Measurements from ENCODE around the gene ABHD8. TPM values are rescaled to one million over a fixed set of nuclear protein-coding genes. Genes with fewer than 3 reads are reported as not detected.

ABHD8 gene
- total RNA-seq, 2 donors from 2014 or later: 20.1 to 21.6 TPM

- Histone ChIP-seq H3K9me3 (no peaks in the 10 kb centered on the region), H3K36me3 (peaks cover 0 to 11% of the 10 kb centered on the region in 2 donors), H3K27me3 (replicated peaks; ENCODE audit: insufficient read depth) (no peaks in the 10 kb centered on the region), H3K4me1 (replicated peaks) (no peaks in the 10 kb centered on the region), H3K27ac (no peak overlapping the region), H3K4me3 (no peak overlapping the region)
- WGBS: 68% methylated on average over 14 of the region's 19 CpGs
- DNase-seq (ENCODE audit: low spot score): no peak
- TF ChIP-seq, protein P1, sequence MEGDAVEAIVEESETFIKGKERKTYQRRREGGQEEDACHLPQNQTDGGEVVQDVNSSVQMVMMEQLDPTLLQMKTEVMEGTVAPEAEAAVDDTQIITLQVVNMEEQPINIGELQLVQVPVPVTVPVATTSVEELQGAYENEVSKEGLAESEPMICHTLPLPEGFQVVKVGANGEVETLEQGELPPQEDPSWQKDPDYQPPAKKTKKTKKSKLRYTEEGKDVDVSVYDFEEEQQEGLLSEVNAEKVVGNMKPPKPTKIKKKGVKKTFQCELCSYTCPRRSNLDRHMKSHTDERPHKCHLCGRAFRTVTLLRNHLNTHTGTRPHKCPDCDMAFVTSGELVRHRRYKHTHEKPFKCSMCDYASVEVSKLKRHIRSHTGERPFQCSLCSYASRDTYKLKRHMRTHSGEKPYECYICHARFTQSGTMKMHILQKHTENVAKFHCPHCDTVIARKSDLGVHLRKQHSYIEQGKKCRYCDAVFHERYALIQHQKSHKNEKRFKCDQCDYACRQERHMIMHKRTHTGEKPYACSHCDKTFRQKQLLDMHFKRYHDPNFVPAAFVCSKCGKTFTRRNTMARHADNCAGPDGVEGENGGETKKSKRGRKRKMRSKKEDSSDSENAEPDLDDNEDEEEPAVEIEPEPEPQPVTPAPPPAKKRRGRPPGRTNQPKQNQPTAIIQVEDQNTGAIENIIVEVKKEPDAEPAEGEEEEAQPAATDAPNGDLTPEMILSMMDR (IDR thresholded peaks at IDR 0.05): no peak
- TF ChIP-seq POLR2A (IDR thresholded peaks at IDR 0.05): no peak
- intact Hi-C loops (cut with DNase I): no loop called here
These were observed 18.6 kb upstream of the ABHD8 start for GRCh38 chr19:17321655-17322489.

GRCh38 chr19:17320435-17320834 lies 17.2 kb upstream of the ABHD8 start:
- Histone ChIP-seq H3K27me3 (replicated peaks; ENCODE audit: insufficient read depth) (no peaks in the 10 kb centered on the region), H3K9me3 (no peaks in the 10 kb centered on the region), H3K4me1 (replicated peaks) (no peaks in the 10 kb centered on the region), H3K4me3 (no peak overlapping the region), H3K27ac (no peak overlapping the region), H3K36me3 (peaks cover 0 to 11% of the 10 kb centered on the region in 2 donors)
- DNase-seq (ENCODE audit: low spot score): no peak
- no peak for TF ChIP-seq POLR2AphosphoS5 (IDR thresholded peaks at IDR 0.05)
- TF ChIP-seq, protein P1 (IDR thresholded peaks at IDR 0.05): no peak
- no peak for TF ChIP-seq POLR2A (IDR thresholded peaks at IDR 0.05)
- intact Hi-C loops (cut with DNase I): no loop called here
- WGBS: 85% methylated on average over 11 of the region's 11 CpGs

DNA sequence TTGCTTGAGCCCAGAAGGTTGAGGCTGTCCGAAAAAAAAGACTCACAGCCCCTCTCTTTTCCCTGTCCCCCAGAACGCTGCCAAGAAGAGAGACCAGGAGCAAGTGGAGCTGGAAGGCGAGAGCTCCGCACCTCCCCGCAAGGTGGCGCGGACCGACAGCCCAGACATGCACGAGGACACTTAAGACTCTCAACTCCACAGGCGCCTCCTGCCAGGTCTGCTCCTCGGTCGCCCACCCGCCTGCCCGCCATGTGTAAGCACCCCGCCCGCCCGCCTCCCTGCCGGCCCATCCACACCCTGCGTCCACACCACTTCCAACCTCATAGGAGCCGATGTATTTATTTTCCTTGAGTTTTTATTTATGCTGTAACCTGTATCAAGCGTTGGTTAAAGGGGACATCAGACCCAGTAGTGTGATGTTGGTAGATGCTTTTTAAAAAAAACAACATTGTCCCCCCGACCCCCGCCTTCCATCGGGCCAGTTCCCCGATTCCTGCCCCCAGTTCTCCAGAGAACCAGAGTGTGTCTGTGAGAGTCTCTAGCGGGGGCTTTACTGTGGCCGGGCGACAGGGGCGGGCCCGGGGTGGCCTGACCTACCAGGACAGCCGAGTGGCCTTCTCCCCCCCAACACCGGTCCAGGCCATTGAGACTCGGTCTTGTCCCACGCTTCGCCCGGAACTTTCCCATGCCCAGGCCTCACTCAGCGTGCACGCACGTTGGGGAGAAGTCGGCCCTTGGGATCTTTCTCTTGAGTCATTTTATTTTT lies 16.4 kb upstream of the ABHD8 start:
- no peaks in the 10 kb centered on the region for H3K27me3 ChIP-seq (replicated peaks; ENCODE audit: insufficient read depth)

GRCh38 chr19:17318966-17319365 lies 15.7 kb upstream of the ABHD8 start:
- intact Hi-C loops (cut with DNase I): no loop called here
- H3K36me3 ChIP-seq: peaks cover 0 to 11% of the 10 kb centered on the region in 2 donors
- TF ChIP-seq, protein P1 (IDR thresholded peaks at IDR 0.05): no peak
- TF ChIP-seq POLR2A (IDR thresholded peaks at IDR 0.05) (no peak), POLR2AphosphoS5 (IDR thresholded peaks at IDR 0.05) (no peak)
- 77% methylated on average over 6 of the region's 6 CpGs for WGBS
- no peak for DNase-seq (ENCODE audit: low spot score)
- no peak overlapping the region for H3K27ac ChIP-seq
- H3K4me3 ChIP-seq: no peak overlapping the region
- H3K9me3 ChIP-seq: no peaks in the 10 kb centered on the region
- H3K4me1 ChIP-seq (replicated peaks): no peaks in the 10 kb centered on the region
- H3K27me3 ChIP-seq (replicated peaks; ENCODE audit: insufficient read depth): no peaks in the 10 kb centered on the region

More for the DNA sequence above, 16.4 kb upstream of the ABHD8 start:
- Histone ChIP-seq H3K27ac (no peak overlapping the region), H3K4me1 (replicated peaks) (no peaks in the 10 kb centered on the region), H3K36me3 (peaks cover 0 to 11% of the 10 kb centered on the region in 2 donors), H3K4me3 (no peak overlapping the region), H3K9me3 (no peaks in the 10 kb centered on the region)
- intact Hi-C loops (cut with DNase I): no loop called here
- TF ChIP-seq POLR2AphosphoS5 (IDR thresholded peaks at IDR 0.05) (no peak), POLR2A (IDR thresholded peaks at IDR 0.05) (no peak)
- TF ChIP-seq, protein P1 (IDR thresholded peaks at IDR 0.05): no peak
- DNase-seq (ENCODE audit: low spot score): no peak
- WGBS: 88% methylated on average over 40 of the region's 40 CpGs
